HG02938 (cell line): ENCODE measurements around the gene TTC19.
"Not testable (repeated sequence)": the region's sequence is repeated elsewhere in the genome, so short reads cannot be mapped to it uniquely, and the experiment has no call there.

Experiments
- ATAC-seq: cut with Tn5 transposase; IDR thresholded peaks from one replicate; pipeline ENCODE4 v1.9.1; 2021; ENCODE audit warnings: mild to moderate bottlenecking, moderate library complexity; ENCODE audit not compliant: unreplicated experiment

Gene TTC19

DNA sequence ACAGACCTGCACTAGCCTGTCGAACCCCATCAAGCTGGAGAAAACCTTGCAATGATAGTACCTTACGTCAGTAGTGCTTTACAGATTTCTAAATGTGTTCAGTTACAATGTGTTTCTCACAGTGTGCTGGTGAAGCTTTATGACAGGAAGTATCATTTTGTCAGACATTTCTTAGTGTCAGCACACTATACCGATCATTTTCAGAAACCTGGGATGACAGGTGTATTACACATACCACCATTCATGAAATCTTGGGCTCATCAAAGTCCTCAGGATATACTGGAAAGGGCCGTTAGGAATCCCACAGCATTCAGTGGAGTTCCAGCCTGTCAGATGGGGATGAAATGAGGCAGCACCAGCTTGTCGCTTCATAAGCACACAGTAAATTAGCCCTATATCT is 27.3 kb downstream of the TTC19 start:
- no peak for ATAC-seq

DNA sequence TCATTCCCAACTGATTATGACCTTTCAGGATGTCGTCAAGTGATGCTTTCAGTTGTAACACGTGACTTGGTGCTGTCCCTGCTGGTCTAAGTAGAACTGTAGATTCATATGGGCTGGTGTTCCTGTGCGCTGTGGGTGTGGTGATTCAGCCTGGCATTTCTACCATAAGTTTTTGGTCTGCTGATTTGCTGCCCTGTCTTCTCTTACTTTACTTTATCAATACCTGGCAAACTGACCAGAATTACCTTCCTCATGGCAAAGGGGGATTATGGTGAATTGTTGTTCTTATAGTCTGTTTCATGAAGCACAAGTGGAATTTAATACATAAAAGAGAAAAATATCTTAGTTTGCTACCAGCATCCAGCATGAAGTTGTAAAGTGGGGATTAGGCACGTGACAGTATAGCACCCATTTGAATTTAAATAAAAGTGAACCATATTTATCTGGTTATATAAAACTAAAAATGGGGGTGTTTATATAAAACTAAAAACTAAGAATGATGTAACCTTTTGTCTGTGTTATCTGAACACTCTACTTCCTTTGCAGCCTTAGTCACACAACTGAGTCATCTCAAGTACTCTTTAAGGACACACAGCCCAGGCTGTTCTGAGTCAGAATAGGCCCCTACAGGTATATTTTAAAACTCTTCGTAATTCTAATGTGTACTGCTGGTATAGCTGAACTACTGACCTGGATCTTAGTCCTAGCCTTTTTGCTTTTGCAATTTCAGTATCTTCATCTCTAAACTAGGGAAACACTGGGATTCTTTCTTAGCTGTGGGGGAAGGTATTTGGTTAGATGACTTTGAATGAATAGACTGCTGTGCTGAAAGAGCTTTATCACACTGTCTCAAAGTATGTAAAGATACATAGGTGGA is 28.3 kb downstream of the TTC19 start:
- ATAC-seq, result peak; percentile 86

DNA sequence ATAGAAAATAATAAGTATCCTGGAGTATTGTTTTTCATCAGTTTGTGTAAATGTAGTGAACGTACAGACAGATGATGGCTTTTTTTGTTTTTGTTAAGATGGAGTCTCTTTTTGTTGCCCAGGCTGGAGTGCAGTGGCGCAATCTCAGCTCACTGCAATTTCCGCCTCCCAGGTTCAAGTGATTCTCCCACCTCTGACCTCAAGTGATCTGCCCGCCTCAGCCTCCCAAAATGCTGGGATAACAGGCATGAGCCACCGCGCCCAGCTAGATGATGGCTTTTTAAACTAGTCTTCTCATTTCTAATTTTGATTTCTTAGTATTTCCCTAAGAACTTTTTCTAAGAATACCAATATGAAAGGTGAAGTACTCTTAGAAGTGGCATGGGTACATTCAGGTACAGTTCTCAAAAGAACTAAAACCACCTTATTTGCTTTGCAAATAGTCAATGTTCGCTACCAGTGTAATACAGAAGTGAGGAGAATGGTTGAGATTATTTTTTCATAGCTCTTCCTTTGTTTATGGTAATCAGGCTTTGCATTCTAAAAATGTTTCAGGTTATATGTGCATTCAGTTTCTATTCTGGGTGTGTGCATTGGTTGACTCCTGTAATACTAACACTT is 34.2 kb downstream of the TTC19 start:
- no peak for ATAC-seq

DNA sequence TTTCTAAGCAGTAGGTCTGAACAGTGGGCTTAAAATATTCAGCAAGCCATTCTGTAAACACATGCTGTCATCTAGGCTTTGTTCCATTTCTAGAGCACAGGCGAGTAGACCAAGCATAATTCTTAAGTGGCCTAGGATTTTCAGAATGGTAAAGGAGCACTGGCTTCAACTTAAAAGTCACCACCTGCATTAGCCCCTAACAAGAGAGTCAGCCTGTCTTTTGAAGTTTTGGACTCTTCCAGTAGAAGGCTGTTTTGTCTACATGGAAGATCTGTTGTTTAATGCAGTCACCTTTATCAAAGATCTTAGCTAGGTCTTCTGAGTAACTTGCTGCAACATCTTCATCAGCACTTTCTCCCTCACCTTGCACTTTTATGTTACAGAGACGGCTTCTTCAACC is 36.6 kb downstream of the TTC19 start:
- no peak for ATAC-seq

DNA sequence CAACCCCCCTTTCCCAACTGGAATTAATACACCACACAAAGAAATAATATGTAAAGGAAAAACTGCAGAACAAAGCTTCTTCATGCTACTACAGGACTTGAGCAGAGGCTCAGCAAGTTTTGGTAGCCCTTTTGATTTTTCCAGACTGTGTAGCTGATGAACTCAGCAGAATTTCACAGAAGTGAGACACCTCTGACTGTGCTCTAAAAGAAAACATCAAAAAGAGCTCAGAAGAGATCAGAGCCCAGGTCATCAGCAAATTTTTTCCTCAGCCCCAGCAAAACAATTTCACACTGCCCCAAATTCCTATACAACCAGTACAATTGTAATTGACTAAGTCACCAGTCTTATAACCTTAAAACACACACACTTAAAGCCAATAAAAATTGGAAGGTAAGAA is 38.0 kb downstream of the TTC19 start:
- no peak for ATAC-seq

DNA sequence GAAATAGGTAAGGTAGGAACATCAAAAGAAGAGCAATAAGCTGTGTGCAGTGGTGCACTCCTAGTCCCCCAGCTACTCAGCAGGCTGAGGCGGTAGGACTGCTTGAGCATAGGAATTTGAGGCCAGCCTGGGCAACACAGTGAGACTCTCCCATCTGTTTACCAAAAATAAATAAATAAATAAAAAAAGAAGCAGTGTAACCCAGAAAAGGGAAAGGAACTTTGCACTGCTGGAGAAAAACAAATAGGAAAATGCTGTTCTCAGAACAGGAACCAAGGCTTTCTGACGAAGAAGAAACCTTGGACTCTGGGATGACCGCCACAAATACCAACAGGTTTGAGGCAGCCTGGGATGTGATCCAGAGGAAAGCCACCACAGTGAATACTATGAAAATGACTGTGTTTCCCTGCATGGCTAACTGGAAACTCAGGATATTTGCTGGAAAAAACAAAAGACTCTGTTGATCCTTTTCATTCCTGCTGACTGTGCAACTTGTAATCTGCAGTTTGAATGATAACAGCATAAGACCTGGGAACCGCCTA is 41.2 kb downstream of the TTC19 start:
- no peak for ATAC-seq

DNA sequence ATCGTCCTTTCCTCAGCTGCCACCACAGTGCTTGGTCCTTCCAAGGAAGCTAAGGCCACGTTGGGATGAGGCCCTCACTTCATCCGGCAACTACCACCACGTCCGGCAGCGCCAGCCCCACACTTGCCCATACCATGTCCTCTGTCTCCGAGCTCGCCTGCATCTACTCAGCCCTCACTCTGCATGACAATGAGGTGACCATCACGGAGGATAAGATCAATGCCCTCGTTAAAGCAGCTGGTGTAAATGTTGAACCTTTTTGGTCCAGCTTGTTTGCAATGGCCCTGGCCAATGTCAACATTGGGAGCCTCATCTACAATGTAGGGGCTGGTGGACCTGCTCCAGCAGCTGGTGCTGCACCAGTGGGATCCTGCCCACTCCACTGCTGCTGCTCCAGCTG is 44.9 kb downstream of the TTC19 start:
- no peak for ATAC-seq

DNA sequence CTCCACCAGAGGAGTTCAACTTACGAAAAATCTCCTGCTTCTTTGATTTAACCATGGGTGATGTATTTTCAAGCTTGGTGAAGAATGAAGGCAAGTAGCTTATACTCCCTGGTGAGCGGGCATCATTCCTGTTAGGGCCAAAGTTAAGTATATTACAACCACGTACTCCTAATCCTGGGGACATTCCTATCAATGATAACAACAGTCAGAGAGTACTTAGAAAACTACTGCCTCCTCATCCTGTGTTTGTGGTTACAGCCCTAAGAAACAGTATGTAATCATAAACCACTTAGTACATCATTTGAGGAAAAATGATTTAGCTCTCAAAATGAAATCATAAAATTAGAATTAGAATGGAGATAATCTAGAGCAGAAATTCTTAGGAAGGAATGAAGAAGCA is 47.3 kb downstream of the TTC19 start:
- no peak for ATAC-seq

DNA sequence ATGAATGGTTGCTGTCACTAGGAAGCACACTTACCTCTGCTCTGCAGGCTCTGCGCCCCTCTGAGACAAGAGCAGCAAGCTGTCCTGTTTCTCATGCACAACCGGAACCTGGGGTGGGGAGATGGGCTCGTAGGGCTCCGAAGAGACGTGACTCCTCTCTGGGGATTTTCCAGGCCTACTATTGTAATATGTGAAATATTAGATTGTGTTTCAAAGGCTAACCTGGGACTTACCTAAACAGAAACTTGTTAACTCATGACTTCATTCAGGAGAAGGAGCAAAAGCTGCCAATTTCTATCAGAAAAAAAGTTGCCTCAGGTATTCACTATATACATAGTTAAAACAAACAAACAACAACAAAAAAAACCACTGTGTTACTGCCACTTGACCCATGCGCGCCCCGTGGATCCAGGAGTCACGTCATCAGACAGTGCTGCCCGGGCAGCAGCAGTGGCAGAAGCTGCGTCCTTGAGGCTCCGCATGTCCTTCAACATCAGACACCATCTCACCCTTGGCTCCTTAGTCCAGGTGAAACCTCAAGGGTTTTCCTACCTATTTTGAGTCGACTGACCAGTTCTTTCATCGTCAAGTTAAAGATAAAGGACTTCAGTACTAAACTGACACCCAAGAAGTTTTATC is 49.3 kb downstream of the TTC19 start:
- ATAC-seq, result no peak

DNA sequence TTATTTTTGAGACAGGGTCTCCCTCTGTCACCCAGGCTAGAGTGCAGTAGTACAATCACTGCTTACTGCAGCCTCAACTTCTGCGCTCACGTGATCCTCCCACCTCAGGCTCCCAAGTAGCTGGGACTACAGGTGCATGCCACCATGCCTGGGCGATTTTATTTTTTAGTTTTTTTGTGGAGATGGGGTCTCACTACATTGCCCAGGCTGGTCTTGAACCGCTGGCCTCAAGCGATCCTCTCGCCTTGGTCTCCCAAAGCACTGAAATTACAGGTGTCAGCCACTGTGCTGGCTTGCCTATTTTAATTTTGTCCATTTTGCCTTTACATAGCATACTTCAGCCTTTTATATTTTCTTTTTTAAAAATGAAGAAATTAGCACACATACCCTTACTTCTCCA is 51.2 kb downstream of the TTC19 start:
- ATAC-seq, result no peak

DNA sequence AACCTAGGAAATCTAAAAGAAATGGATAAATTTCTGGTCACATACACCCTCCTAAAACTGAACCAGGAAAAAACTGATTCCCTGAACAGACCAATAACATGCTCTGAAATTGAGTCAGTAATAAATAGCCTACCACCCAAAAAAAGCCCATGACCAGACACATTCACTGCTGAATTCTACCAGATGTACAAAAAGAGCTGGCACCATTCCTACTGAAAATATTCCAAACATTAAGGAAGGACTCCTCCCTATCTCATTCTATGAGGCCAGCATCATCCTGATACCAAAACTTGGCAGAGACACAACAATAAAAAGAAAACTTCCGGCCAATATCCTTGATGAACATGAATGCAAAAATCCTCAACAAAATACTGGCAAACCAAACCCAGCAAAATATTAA is 52.9 kb downstream of the TTC19 start:
- ATAC-seq, result no peak

DNA sequence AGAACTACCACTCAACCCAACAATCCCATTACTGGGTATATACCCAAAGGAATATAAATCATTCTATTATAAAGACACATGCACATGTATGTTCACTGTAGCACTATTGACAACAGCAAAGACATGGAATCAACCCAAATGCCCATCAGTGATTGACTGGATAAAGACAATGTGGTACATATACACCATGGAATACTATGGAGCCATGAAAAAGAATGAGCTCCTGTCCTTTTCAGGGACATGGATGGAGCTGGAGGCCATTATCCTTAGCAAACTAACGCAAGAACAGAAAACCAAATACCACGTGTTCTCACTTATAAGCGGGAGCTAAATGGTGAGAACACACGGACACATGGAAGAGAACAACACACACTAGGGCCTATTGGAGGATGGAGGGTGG is 55.5 kb downstream of the TTC19 start:
- ATAC-seq, result not testable (repeated sequence)

DNA sequence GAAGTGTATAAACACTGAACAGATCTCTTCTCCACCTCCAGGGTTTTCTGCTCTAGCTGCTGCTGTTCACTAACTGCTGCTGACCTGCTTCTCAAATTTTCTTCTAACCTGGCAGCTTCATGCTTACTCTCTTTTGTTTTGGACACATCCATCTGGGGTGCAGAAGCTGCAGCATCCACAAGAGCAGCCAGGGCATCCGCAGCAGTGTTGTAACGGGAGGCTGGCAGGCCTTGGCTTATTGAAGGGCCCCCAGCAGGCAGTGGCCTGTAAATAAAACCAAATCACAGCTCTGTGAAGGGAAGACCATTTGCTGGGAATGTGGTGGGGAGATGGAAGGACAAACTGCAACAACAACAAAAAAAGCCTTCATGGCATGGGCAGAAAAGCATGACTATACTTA is 62.0 kb downstream of the TTC19 start:
- ATAC-seq, result no peak

DNA sequence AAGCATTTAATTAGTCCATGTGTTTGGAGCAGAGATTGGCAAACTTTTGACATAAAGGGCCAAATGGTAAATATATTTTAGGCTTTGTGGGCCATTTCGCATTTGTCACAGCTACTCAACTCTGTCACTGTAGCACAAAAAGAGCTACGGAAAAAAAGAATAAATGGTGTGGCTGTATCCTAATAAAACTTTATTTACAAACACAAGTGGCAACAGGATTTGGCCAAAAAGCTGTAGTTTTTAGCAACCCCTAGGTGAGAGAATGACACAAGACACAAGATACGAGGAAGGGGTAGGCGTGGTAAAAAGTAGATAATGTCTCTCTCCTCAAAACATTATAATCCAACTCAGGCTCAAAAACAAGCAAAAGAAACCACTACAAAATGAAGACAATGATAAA is 66.5 kb downstream of the TTC19 start:
- no peak for ATAC-seq

DNA sequence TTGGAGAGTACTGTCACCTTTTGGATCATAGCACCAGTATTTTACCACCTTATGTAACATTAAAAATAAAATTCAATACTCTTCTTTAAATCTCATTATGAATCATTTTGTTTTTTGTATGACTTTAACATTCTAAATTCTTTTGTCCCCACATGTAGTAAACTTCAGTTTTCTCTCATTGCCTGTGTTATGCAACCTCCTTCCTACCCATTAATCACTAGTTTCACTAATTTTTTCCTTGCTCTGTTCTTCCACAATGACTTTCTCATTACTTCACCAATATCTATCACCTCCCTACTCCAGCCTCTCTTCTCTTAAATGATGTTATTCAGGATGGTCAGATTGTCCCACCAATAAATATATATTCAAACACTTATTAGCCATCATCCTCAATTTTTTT is 68.7 kb downstream of the TTC19 start:
- no peak for ATAC-seq

DNA sequence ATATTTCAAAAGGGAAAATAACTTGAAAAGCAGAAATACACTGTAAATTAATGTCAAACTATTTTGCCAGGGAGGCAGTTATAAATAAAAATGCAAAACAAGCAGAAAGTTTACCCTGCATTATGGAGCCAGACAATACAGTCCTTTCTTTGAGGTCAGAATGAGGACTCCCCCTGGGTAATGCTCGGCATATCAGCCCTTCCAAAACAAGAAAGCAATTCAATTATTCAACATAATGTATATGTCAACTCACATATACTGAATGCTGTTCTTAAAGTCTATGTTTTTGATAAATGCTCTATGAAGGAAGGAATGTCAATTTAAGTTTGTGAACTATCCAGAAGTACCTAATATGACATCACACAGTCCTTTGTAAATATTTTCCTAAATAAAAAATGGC is 72.4 kb downstream of the TTC19 start:
- no peak for ATAC-seq

DNA sequence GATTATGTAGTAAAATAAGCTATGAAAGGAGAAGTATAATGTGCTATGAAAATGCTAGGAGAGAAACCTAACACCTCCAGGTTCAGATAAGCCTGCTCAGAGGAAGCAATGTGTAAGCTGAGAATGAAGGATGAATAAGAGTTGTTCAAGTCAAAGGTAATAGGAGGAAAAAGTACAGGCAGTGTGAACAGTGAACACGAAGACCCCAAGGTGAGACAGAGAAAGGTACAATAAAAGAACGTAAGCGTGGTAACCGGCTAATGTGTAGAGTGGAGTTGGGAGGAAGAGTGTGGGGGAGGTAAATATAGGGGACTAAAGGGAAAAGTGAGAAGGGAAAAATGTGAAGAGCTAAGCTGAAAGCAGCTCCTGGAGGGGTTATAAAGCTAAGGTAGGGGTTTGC is 74.2 kb downstream of the TTC19 start:
- ATAC-seq, result no peak

DNA sequence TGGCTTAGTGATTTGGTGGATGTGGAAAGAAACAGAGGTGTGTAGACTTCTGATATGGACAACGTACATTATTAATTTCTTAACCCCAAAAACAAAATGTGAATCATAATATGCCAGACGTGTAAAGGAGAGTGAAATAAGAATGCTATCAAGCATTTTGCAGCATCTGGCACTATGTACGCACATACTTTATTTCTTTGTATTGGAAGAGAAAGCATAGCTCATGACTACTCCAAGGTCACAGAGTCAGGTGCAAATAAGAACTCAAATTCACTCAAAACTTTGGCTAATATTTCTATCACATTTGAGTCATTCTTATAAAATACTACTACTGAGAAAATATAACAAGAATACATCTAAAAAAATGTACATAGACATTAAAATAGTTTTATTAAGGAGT is 74.8 kb downstream of the TTC19 start:
- ATAC-seq, result no peak

DNA sequence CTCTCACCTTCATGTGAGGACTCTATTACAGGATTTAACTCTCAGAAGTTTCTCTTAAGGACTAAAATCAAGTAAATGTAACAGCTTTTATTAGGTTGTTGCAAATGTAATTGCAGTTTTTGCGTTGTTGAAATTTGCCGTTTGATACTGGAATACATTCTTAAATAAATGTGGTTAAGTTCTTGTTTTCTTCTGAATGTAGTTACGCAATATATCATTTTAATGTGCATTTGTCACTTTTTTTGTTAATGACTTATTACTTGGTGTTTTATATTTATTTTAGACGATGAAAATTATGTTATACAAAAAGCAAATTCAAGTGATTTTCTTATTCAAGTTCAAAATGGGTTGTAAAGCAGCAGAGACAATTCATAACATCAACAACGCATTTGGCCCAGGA is 76.3 kb downstream of the TTC19 start:
- ATAC-seq, result no peak
